GM18517 (cell line): ENCODE measurements around the gene PCDH10.

Source experiments
- ATAC-seq: cut with Tn5 transposase; IDR thresholded peaks from one replicate; pipeline ENCODE4 v1.9.1; 2021; ENCODE audit warnings: mild to moderate bottlenecking, moderate library complexity; ENCODE audit not compliant: unreplicated experiment

Gene PCDH10

GRCh38 chr4:133150486-133151340 lies 1.6 kb downstream of the PCDH10 start:
- no peak for ATAC-seq

- ATAC-seq: no peak
Measured at GRCh38 chr4:133151341-133151690, 2.2 kb downstream of the PCDH10 start.

- ATAC-seq: no peak
Measured at GRCh38 chr4:133151691-133152329, 2.7 kb downstream of the PCDH10 start.

- no peak for ATAC-seq
Measured at GRCh38 chr4:133152330-133152821, 3.3 kb downstream of the PCDH10 start.

- ATAC-seq: no peak
Measured at GRCh38 chr4:133152831-133153481, 3.9 kb downstream of the PCDH10 start.

GRCh38 chr4:133154725-133155124 lies 5.6 kb downstream of the PCDH10 start:
- no peak for ATAC-seq

GRCh38 chr4:133156096-133156495 lies 7.0 kb downstream of the PCDH10 start:
- ATAC-seq: no peak

GRCh38 chr4:133156556-133156955 lies 7.5 kb downstream of the PCDH10 start:
- no peak for ATAC-seq

GRCh38 chr4:133157460-133158160 lies 8.5 kb downstream of the PCDH10 start:
- no peak for ATAC-seq

GRCh38 chr4:133160853-133161252 lies 11.8 kb downstream of the PCDH10 start:
- no peak for ATAC-seq

- ATAC-seq: no peak
Measured at GRCh38 chr4:133161570-133162295, 12.6 kb downstream of the PCDH10 start.

- ATAC-seq: no peak
Measured at GRCh38 chr4:133162941-133163340, 13.8 kb downstream of the PCDH10 start.

GRCh38 chr4:133178956-133179355 lies 29.9 kb downstream of the PCDH10 start:
- ATAC-seq: no peak

GRCh38 chr4:133186210-133186609 lies 37.1 kb downstream of the PCDH10 start:
- ATAC-seq: no peak

- no peak for ATAC-seq
Measured at GRCh38 chr4:133186845-133187244, 37.8 kb downstream of the PCDH10 start.

GRCh38 chr4:133188433-133189146 lies 39.5 kb downstream of the PCDH10 start:
- no peak for ATAC-seq

GRCh38 chr4:133189147-133189517 lies 40.0 kb downstream of the PCDH10 start:
- ATAC-seq: no peak

- ATAC-seq: no peak
Measured at GRCh38 chr4:133190098-133190497, 41.0 kb downstream of the PCDH10 start.

- ATAC-seq: no peak
Measured at GRCh38 chr4:133208694-133209285, 59.7 kb downstream of the PCDH10 start.
